Caco-2 (cell line): Measurements from ENCODE around the gene GRB14. TPM values are rescaled to one million over a fixed set of nuclear protein-coding genes. Genes with fewer than 3 reads are reported as not detected.

Source experiments
- BruUV-seq: library from RNA; stranded (reverse); fragments of 400-500 nt; replicated peaks from 2 replicates; lab custom pipeline; 2021; lab: Mats Ljungman, UMichigan
- CTCF ChIA-PET: fragments of 300-600 bp; sonication (Branson Sonifier 250); formaldehyde crosslinking; loops from one replicate; lab custom pipeline; 2022; ENCODE audit warnings: antibody characterized with exemption; lab: Charles Lee
- POLR2A ChIA-PET: fragments of 300-600 bp; sonication (Branson Sonifier 250); formaldehyde crosslinking; loops from one replicate; lab custom pipeline; 2022; ENCODE audit warnings: antibody characterized with exemption; lab: Charles Lee
- DNase-seq, 2 experiments: peaks; one replicate each; pipeline versions ENCODE4 v3.0.0 to v3.0.0-alpha.2; 2020 to 2022
- H3K27me3 ChIP-seq: replicated peaks from 2 replicates; pipeline ENCODE4 v1.6.0; 2011; ENCODE audit warnings: low read length; ENCODE audit not compliant: control insufficient read depth, insufficient read depth
- H3K36me3 ChIP-seq: 2 replicates; pipeline ENCODE4 v1.5.1; 2011; ENCODE audit warnings: low read length; ENCODE audit not compliant: control insufficient read depth, insufficient read depth
- H3K4me1 ChIP-seq: fragments of 250-450 bp; sonication (Bioruptor Pico); 2 replicates; pipeline ENCODE4 v1.5.1; 2020; ENCODE audit warnings: mild to moderate bottlenecking
- H3K4me3 ChIP-seq: 2 replicates; pipeline ENCODE4 v1.5.1; 2011; ENCODE audit warnings: low read depth, mild to moderate bottlenecking, control low read depth, low read length
- H3K9me3 ChIP-seq: fragments of 250-450 bp; sonication (Bioruptor Pico); 2 replicates; pipeline ENCODE4 v1.5.1; 2020; ENCODE audit warnings: mild to moderate bottlenecking, moderate library complexity
- H3K27ac Mint-ChIP-seq: one replicate; pipeline ENCODE4 v1.8.0; 2022; ENCODE audit warnings: mixed read lengths; ENCODE audit not compliant: unreplicated experiment
- H3K27me3 Mint-ChIP-seq: one replicate; pipeline ENCODE4 v1.8.0; 2022; ENCODE audit warnings: mixed read lengths; ENCODE audit not compliant: insufficient read depth, unreplicated experiment
- H3K36me3 Mint-ChIP-seq: one replicate; pipeline ENCODE4 v1.8.0; 2022; ENCODE audit warnings: mild to moderate bottlenecking, mixed read lengths; ENCODE audit not compliant: insufficient read depth, unreplicated experiment
- H3K4me1 Mint-ChIP-seq: one replicate; pipeline ENCODE4 v1.8.0; 2022; ENCODE audit warnings: low read depth, mixed read lengths; ENCODE audit not compliant: unreplicated experiment
- H3K4me3 Mint-ChIP-seq: one replicate; pipeline ENCODE4 v1.8.0; 2022; ENCODE audit warnings: mild to moderate bottlenecking, moderate library complexity, mixed read lengths; ENCODE audit not compliant: unreplicated experiment
- H3K9me3 Mint-ChIP-seq: one replicate; pipeline ENCODE4 v1.8.0; 2022; ENCODE audit warnings: mixed read lengths; ENCODE audit not compliant: unreplicated experiment
- CTCF ChIP-seq, 2 experiments: fragments of 200-600 bp in 1 of 2; IDR thresholded peaks; 1 replicate in 1 of 2; 2 replicates in 1 of 2; pipeline versions ENCODE4 v1.5.1 to v1.8.0; 2011 to 2022; ENCODE audit warnings: antibody characterized with exemption in 1 of 2, control low read depth in 1 of 2, inconsistent platforms in 1 of 2, low read depth in 1 of 2, low read length in 1 of 2, mild to moderate bottlenecking in 1 of 2, moderate library complexity in 1 of 2; ENCODE audit not compliant: insufficient read depth in 1 of 2, severe bottlenecking in 1 of 2, unreplicated experiment in 1 of 2
- intact Hi-C: fragments of 100-400 bp; cut with micrococcal nuclease; formaldehyde crosslinking; loops from one replicate; pipeline ENCODE4 v1.10.0; 2022; ENCODE audit not compliant: unreplicated experiment
- total RNA-seq: library from RNA; stranded (reverse); gene quantifications from 2 replicates; pipeline ENCODE4 v1.2.3, GENCODE V29; 2022

The GRB14 gene
- total RNA-seq, 1 experiment from 2014 or later, result 12.7 TPM

- H3K4me1 Mint-ChIP-seq, result no peaks in the 10 kb centered on the region
- intact Hi-C loops, result no loop called here
- ChIA-PET POLR2A (interaction anchor here (0.6 kb wide), 1 partner anchor 17 kb away, joined by 3 read pairs; no protein-coding TSS in a partner anchor), CTCF (no interaction called here)
- Histone ChIP-seq H3K36me3 (no peaks in the 10 kb centered on the region), H3K4me3 (no peak overlapping the region), H3K4me1 (peaks cover 12% of the 10 kb centered on the region; the same call in 1 of the 2 replicates), H3K9me3 (no peaks in the 10 kb centered on the region), H3K27me3 (no peaks in the 10 kb centered on the region)
- no peak overlapping the region for H3K4me3 Mint-ChIP-seq
- no peaks in the 10 kb centered on the region for H3K27me3 Mint-ChIP-seq
- no peaks in the 10 kb centered on the region for H3K9me3 Mint-ChIP-seq
- no peaks in the 10 kb centered on the region for H3K36me3 Mint-ChIP-seq
- no peak overlapping the region for H3K27ac Mint-ChIP-seq
- DNase-seq, result no peak
- no TSS peak for BruUV-seq
- TF ChIP-seq CTCF (IDR thresholded peaks at IDR 0.05; ENCODE audit: insufficient read depth in 1 of 2, low read depth in 1 of 2, low read length in 1 of 2, severe bottlenecking in 1 of 2, unreplicated experiment in 1 of 2), result no peak
Observed at GRCh38 chr2:164562666-164563065, 58.6 kb downstream of the GRB14 start.

- no TSS peak for BruUV-seq
- TF ChIP-seq CTCF (IDR thresholded peaks at IDR 0.05; ENCODE audit: insufficient read depth in 1 of 2, low read depth in 1 of 2, low read length in 1 of 2, severe bottlenecking in 1 of 2, unreplicated experiment in 1 of 2), result no peak
- POLR2A ChIA-PET, result no interaction called here
- H3K4me3 Mint-ChIP-seq, result no peak overlapping the region
- DNase-seq, result no peak
- H3K27me3 Mint-ChIP-seq, result no peaks in the 10 kb centered on the region
- Histone ChIP-seq H3K4me1 (peaks cover 7% of the 10 kb centered on the region; the same call in 1 of the 2 replicates), H3K36me3 (no peaks in the 10 kb centered on the region), H3K27me3 (no peaks in the 10 kb centered on the region), H3K4me3 (no peak overlapping the region), H3K9me3 (no peaks in the 10 kb centered on the region)
- H3K36me3 Mint-ChIP-seq, result no peaks in the 10 kb centered on the region
- intact Hi-C loops, result no loop called here
- CTCF ChIA-PET, result no interaction called here
- no peak overlapping the region for H3K27ac Mint-ChIP-seq
- no peaks in the 10 kb centered on the region for H3K9me3 Mint-ChIP-seq
- H3K4me1 Mint-ChIP-seq, result no peaks in the 10 kb centered on the region
Observed at GRCh38 chr2:164561991-164562390, 59.3 kb downstream of the GRB14 start.

- Mint-ChIP-seq H3K27ac (no peak overlapping the region), H3K9me3 (no peaks in the 10 kb centered on the region), H3K36me3 (no peaks in the 10 kb centered on the region), H3K27me3 (no peaks in the 10 kb centered on the region), H3K4me3 (no peak overlapping the region), H3K4me1 (no peaks in the 10 kb centered on the region)
- intact Hi-C loops, result no loop called here
- no peaks in the 10 kb centered on the region for H3K9me3 ChIP-seq
- BruUV-seq, result no TSS peak
- H3K4me3 ChIP-seq, result no peak overlapping the region
- H3K27me3 ChIP-seq, result no peaks in the 10 kb centered on the region
- H3K4me1 ChIP-seq, result 0 out of 2 replicates have a peak, but pooled peaks cover 4% of the 10 kb centered on the region
- ChIA-PET CTCF (no interaction called here), POLR2A (no interaction called here)
- DNase-seq, result no peak
- no peaks in the 10 kb centered on the region for H3K36me3 ChIP-seq
- TF ChIP-seq CTCF (IDR thresholded peaks at IDR 0.05; ENCODE audit: insufficient read depth in 1 of 2, low read depth in 1 of 2, low read length in 1 of 2, severe bottlenecking in 1 of 2, unreplicated experiment in 1 of 2), result no peak
Observed at GRCh38 chr2:164561416-164561815, 59.9 kb downstream of the GRB14 start.
